HCT116 (cell line): Measurements from ENCODE around the gene DLG5.

Source experiments
- EGR1 ChIP-seq: IDR thresholded peaks from 2 replicates; pipeline ENCODE4 v1.6.1; 2012; ENCODE audit warnings: low read depth
- EZH2 ChIP-seq: fragments of 200-600 bp; sonication (generic); IDR thresholded peaks from 2 replicates; pipeline ENCODE4 v1.6.1; 2017; ENCODE audit warnings: antibody characterized with exemption, mixed run types
- EZH2phosphoT487 ChIP-seq: fragments of 200-600 bp; IDR thresholded peaks from 2 replicates; pipeline ENCODE4 v1.6.1; 2018; ENCODE audit warnings: antibody characterized with exemption, borderline replicate concordance
- POLR2A ChIP-seq: IDR thresholded peaks from 2 replicates; pipeline ENCODE4 v1.7.0; 2011; ENCODE audit warnings: borderline replicate concordance; ENCODE audit not compliant: insufficient read depth, insufficient read length; ENCODE audit errors: extremely low read depth
- RAD21 ChIP-seq: IDR thresholded peaks from 2 replicates; pipeline ENCODE4 v1.6.1; 2012; ENCODE audit warnings: low read depth, mild to moderate bottlenecking
- ZFX ChIP-seq: fragments of 450-650 bp; IDR thresholded peaks from 2 replicates; pipeline ENCODE4 v1.6.1; 2017
- ZNF274 ChIP-seq: fragments of 200-500 bp; sonication (Bioruptor generic); IDR thresholded peaks from 2 replicates; pipeline ENCODE4 v1.6.1; 2014; ENCODE audit warnings: mild to moderate bottlenecking, low read depth, low read length, inconsistent platforms
- TF ChIP-seq, protein P1 (sequence below): IDR thresholded peaks from 2 replicates; pipeline ENCODE4 v1.6.1; 2012
- TF ChIP-seq, protein P2 (sequence below), 3 experiments: fragments of 200-600 bp in 1 of 3; sonication (generic) in 1 of 3; IDR thresholded peaks in 2 of 3; conservative IDR thresholded peaks in 1 of 3; 2 replicates each; pipeline ENCODE4 v1.5.1; 2012 to 2017; ENCODE audit warnings: low read depth in 2 of 3, low read length in 2 of 3, antibody characterized with exemption in 1 of 3, borderline replicate concordance in 1 of 3, control low read depth in 1 of 3, mild to moderate bottlenecking in 1 of 3, mixed read lengths in 1 of 3, mixed run types in 1 of 3, moderate library complexity in 1 of 3; ENCODE audit not compliant: insufficient read depth in 1 of 3
- TF ChIP-seq, protein P3 (sequence below): IDR thresholded peaks from 2 replicates; pipeline ENCODE4 v1.6.1; 2012; ENCODE audit warnings: low read depth
- TF ChIP-seq, protein P4 (sequence below): IDR thresholded peaks from 2 replicates; pipeline ENCODE4 v1.6.1; 2012
- TF ChIP-seq, protein P5 (sequence below): IDR thresholded peaks from 2 replicates; pipeline ENCODE4 v1.6.1; 2011; ENCODE audit warnings: mild to moderate bottlenecking, low read length, moderate library complexity; ENCODE audit not compliant: insufficient replicate concordance; ENCODE audit errors: extremely low read depth

DNA sequence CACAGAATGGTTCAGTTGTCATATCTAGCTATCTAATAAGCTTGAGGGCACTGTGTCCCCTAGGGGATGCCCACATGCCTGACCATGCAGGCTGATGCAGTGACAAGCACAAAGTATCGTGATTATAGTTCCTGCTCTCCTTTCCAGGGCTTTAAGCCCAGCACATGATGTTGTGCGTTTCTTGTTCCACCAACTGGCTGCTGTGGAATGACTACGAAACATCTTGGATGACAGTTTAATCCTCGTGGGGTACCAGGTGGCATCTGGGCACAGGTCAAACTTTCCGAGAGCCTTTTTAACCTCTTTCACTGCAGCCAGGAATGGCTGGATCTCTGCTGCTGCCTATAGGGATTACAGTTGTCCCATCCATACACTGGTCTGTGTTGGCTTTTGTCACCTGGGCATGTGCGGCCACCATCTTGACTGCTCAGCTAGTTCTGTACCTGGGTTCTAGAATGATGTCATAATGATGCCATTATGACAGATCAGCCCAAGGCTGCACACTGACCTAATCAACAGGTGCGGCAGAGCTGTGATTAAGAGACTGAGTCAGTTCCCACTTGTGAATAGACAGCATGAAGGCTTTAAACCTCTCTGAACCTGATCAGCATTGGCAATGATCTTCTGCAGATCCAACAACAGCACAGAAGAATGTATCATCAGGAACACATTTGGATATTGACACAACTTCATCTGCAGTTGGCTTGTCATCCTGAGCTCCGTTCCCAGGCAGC lies 144.1 kb downstream of the DLG5 start:
- no peak for TF ChIP-seq ZNF274
- no peak for TF ChIP-seq EZH2phosphoT487
- TF ChIP-seq, protein P1, sequence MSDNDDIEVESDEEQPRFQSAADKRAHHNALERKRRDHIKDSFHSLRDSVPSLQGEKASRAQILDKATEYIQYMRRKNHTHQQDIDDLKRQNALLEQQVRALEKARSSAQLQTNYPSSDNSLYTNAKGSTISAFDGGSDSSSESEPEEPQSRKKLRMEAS = no peak
- TF ChIP-seq, protein P2, sequence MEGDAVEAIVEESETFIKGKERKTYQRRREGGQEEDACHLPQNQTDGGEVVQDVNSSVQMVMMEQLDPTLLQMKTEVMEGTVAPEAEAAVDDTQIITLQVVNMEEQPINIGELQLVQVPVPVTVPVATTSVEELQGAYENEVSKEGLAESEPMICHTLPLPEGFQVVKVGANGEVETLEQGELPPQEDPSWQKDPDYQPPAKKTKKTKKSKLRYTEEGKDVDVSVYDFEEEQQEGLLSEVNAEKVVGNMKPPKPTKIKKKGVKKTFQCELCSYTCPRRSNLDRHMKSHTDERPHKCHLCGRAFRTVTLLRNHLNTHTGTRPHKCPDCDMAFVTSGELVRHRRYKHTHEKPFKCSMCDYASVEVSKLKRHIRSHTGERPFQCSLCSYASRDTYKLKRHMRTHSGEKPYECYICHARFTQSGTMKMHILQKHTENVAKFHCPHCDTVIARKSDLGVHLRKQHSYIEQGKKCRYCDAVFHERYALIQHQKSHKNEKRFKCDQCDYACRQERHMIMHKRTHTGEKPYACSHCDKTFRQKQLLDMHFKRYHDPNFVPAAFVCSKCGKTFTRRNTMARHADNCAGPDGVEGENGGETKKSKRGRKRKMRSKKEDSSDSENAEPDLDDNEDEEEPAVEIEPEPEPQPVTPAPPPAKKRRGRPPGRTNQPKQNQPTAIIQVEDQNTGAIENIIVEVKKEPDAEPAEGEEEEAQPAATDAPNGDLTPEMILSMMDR (IDR thresholded peaks at IDR 0.05 in 2 of 3, conservative IDR thresholded peaks at IDR 0.05 in 1 of 3; ENCODE audit: borderline replicate concordance in 1 of 3, insufficient read depth in 1 of 3, low read depth in 2 of 3, low read length in 2 of 3) = no peak
- no peak for TF ChIP-seq POLR2A
- TF ChIP-seq, protein P3, sequence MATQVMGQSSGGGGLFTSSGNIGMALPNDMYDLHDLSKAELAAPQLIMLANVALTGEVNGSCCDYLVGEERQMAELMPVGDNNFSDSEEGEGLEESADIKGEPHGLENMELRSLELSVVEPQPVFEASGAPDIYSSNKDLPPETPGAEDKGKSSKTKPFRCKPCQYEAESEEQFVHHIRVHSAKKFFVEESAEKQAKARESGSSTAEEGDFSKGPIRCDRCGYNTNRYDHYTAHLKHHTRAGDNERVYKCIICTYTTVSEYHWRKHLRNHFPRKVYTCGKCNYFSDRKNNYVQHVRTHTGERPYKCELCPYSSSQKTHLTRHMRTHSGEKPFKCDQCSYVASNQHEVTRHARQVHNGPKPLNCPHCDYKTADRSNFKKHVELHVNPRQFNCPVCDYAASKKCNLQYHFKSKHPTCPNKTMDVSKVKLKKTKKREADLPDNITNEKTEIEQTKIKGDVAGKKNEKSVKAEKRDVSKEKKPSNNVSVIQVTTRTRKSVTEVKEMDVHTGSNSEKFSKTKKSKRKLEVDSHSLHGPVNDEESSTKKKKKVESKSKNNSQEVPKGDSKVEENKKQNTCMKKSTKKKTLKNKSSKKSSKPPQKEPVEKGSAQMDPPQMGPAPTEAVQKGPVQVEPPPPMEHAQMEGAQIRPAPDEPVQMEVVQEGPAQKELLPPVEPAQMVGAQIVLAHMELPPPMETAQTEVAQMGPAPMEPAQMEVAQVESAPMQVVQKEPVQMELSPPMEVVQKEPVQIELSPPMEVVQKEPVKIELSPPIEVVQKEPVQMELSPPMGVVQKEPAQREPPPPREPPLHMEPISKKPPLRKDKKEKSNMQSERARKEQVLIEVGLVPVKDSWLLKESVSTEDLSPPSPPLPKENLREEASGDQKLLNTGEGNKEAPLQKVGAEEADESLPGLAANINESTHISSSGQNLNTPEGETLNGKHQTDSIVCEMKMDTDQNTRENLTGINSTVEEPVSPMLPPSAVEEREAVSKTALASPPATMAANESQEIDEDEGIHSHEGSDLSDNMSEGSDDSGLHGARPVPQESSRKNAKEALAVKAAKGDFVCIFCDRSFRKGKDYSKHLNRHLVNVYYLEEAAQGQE = no peak
- TF ChIP-seq EZH2 = no peak
- no peak for TF ChIP-seq ZFX
- TF ChIP-seq RAD21 = no peak
- TF ChIP-seq, protein P4, sequence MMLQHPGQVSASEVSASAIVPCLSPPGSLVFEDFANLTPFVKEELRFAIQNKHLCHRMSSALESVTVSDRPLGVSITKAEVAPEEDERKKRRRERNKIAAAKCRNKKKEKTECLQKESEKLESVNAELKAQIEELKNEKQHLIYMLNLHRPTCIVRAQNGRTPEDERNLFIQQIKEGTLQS = no peak
- TF ChIP-seq EGR1 = no peak
- TF ChIP-seq, protein P5, sequence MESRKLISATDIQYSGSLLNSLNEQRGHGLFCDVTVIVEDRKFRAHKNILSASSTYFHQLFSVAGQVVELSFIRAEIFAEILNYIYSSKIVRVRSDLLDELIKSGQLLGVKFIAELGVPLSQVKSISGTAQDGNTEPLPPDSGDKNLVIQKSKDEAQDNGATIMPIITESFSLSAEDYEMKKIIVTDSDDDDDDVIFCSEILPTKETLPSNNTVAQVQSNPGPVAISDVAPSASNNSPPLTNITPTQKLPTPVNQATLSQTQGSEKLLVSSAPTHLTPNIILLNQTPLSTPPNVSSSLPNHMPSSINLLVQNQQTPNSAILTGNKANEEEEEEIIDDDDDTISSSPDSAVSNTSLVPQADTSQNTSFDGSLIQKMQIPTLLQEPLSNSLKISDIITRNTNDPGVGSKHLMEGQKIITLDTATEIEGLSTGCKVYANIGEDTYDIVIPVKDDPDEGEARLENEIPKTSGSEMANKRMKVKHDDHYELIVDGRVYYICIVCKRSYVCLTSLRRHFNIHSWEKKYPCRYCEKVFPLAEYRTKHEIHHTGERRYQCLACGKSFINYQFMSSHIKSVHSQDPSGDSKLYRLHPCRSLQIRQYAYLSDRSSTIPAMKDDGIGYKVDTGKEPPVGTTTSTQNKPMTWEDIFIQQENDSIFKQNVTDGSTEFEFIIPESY = no peak
